22Rv1 (cell line): ENCODE data around the gene ATRAID.

ENCODE experiments used
- ZFX ChIP-seq: fragments of 450-650 bp; IDR thresholded peaks from 2 replicates; pipeline ENCODE4 v1.6.1; 2017; ENCODE audit warnings: antibody characterized with exemption, borderline replicate concordance
- TF ChIP-seq, protein P1 (sequence below): fragments of 450-650 bp; IDR thresholded peaks from 2 replicates; pipeline ENCODE4 v1.5.1; 2017; ENCODE audit warnings: mild to moderate bottlenecking

DNA sequence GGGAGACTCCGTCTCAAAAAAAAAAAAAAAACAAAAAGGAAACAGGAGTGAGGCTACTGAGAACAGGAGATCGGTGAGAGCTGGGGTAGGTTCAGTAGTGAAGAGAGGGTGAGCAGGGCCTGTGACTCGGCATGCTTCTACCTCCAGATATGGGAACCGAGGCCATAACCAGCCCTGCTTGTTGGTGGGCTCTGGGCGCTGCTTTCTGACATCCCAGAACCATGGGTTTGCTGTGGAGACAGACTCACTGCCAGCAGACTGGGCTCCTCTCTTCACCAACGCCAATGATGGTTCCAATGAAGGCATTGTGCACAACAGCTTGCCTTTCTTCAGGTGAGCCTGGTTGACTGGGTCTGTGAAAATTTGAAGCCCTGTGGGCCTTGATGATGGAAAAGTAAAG is 11.6 kb downstream of the ATRAID start:
- TF ChIP-seq, protein P1, sequence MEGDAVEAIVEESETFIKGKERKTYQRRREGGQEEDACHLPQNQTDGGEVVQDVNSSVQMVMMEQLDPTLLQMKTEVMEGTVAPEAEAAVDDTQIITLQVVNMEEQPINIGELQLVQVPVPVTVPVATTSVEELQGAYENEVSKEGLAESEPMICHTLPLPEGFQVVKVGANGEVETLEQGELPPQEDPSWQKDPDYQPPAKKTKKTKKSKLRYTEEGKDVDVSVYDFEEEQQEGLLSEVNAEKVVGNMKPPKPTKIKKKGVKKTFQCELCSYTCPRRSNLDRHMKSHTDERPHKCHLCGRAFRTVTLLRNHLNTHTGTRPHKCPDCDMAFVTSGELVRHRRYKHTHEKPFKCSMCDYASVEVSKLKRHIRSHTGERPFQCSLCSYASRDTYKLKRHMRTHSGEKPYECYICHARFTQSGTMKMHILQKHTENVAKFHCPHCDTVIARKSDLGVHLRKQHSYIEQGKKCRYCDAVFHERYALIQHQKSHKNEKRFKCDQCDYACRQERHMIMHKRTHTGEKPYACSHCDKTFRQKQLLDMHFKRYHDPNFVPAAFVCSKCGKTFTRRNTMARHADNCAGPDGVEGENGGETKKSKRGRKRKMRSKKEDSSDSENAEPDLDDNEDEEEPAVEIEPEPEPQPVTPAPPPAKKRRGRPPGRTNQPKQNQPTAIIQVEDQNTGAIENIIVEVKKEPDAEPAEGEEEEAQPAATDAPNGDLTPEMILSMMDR: no peak
- TF ChIP-seq ZFX: no peak
